ENCODE measurements around the gene GNAI1.

- TF ChIP-seq CTCF (IDR thresholded peaks at IDR 0.05; ENCODE audit: low read depth, low read length, missing input control) (no peak), RXRA (IDR thresholded peaks at IDR 0.05) (no peak), JUND (IDR thresholded peaks at IDR 0.05) (no peak), REST (IDR thresholded peaks at IDR 0.05) (no peak), RAD21 (IDR thresholded peaks at IDR 0.05) (no peak), EGR1 (IDR thresholded peaks at IDR 0.05; ENCODE audit: low read depth in 2 of 2) (no peak)
Measured at GRCh38 chr7:80224415-80224814, 89.8 kb downstream of the GNAI1 start.
